Measurements from ENCODE around the gene KIAA1328.

The KIAA1328 gene

GRCh38 chr18:36828157-36828629 lies 734 bp upstream of the KIAA1328 start:
- Histone ChIP-seq H2AFZ (peak overlapping the region; percentile 95), H3K27me3 (ENCODE audit: control insufficient read depth, insufficient read depth, low read length) (no peaks in the 10 kb centered on the region), H3K4me3 (ENCODE audit: low read depth, low read length) (peak overlapping the region; percentile 81), H3K9ac (no peak overlapping the region), H3K9me3 (ENCODE audit: control insufficient read depth, low read length) (no peaks in the 10 kb centered on the region), H3K79me2 (peaks cover 3% of the 10 kb centered on the region), H3K4me1 (no peaks in the 10 kb centered on the region), H3K27ac (peak overlapping the region; percentile 73), H3K36me3 (ENCODE audit: control insufficient read depth, insufficient read depth, low read length) (no peaks in the 10 kb centered on the region), H3K4me2 (ENCODE audit: low read length) (peak overlapping the region; percentile 96)
- TF ChIP-seq CTCF (IDR thresholded peaks at IDR 0.05): no peak

GRCh38 chr18:36829362-36830157 lies 633 bp downstream of the KIAA1328 start:
- Histone ChIP-seq H3K4me1 (no peaks in the 10 kb centered on the region), H3K27ac (peak overlapping the region; percentile 73), H3K4me2 (ENCODE audit: low read length) (peak overlapping the region; percentile 96), H3K9me3 (ENCODE audit: control insufficient read depth, low read length) (no peaks in the 10 kb centered on the region), H3K4me3 (ENCODE audit: low read depth, low read length) (peak overlapping the region; percentile 81), H3K27me3 (ENCODE audit: control insufficient read depth, insufficient read depth, low read length) (no peaks in the 10 kb centered on the region), H3K36me3 (ENCODE audit: control insufficient read depth, insufficient read depth, low read length) (no peaks in the 10 kb centered on the region), H3K79me2 (peaks cover 3% of the 10 kb centered on the region), H2AFZ (peak overlapping the region; percentile 95), H3K9ac (peak overlapping the region; percentile 32)
- no peak for TF ChIP-seq CTCF (IDR thresholded peaks at IDR 0.05)

- H3K9me3 ChIP-seq (ENCODE audit: control insufficient read depth, low read length): no peaks in the 10 kb centered on the region
- no peaks in the 10 kb centered on the region for H3K36me3 ChIP-seq (ENCODE audit: control insufficient read depth, insufficient read depth, low read length)
- no peaks in the 10 kb centered on the region for H3K4me1 ChIP-seq
- no peaks in the 10 kb centered on the region for H3K27me3 ChIP-seq (ENCODE audit: control insufficient read depth, insufficient read depth, low read length)
- H3K79me2 ChIP-seq: peaks cover 3% of the 10 kb centered on the region
- no peak overlapping the region for H3K4me3 ChIP-seq (ENCODE audit: low read depth, low read length)
- peak overlapping the region; percentile 95 for H2AFZ ChIP-seq
- H3K9ac ChIP-seq: no peak overlapping the region
- no peak overlapping the region for H3K27ac ChIP-seq
- TF ChIP-seq CTCF (IDR thresholded peaks at IDR 0.05): no peak
- peak overlapping the region; percentile 96 for H3K4me2 ChIP-seq (ENCODE audit: low read length)
Observed at GRCh38 chr18:36830158-36830495, 1.2 kb downstream of the KIAA1328 start.

GRCh38 chr18:36831139-36831538 lies 2.2 kb downstream of the KIAA1328 start:
- H3K36me3 ChIP-seq (ENCODE audit: control insufficient read depth, insufficient read depth, low read length): no peaks in the 10 kb centered on the region
- H3K9me3 ChIP-seq (ENCODE audit: control insufficient read depth, low read length): no peaks in the 10 kb centered on the region
- TF ChIP-seq CTCF (IDR thresholded peaks at IDR 0.05): no peak
- no peak overlapping the region for H3K9ac ChIP-seq
- no peaks in the 10 kb centered on the region for H3K27me3 ChIP-seq (ENCODE audit: control insufficient read depth, insufficient read depth, low read length)
- no peak overlapping the region for H3K27ac ChIP-seq
- H3K4me3 ChIP-seq (ENCODE audit: low read depth, low read length): no peak overlapping the region
- H3K79me2 ChIP-seq: peaks cover 3% of the 10 kb centered on the region
- no peak overlapping the region for H3K4me2 ChIP-seq (ENCODE audit: low read length)
- H3K4me1 ChIP-seq: no peaks in the 10 kb centered on the region
- H2AFZ ChIP-seq: no peak overlapping the region

- Histone ChIP-seq H3K36me3 (ENCODE audit: control insufficient read depth, insufficient read depth, low read length) (no peaks in the 10 kb centered on the region), H2AFZ (no peak overlapping the region), H3K4me3 (ENCODE audit: low read depth, low read length) (no peak overlapping the region), H3K79me2 (peaks cover 3% of the 10 kb centered on the region), H3K4me1 (no peaks in the 10 kb centered on the region), H3K27ac (no peak overlapping the region), H3K9me3 (ENCODE audit: control insufficient read depth, low read length) (no peaks in the 10 kb centered on the region), H3K27me3 (ENCODE audit: control insufficient read depth, insufficient read depth, low read length) (no peaks in the 10 kb centered on the region), H3K9ac (no peak overlapping the region), H3K4me2 (ENCODE audit: low read length) (no peak overlapping the region)
- TF ChIP-seq CTCF (IDR thresholded peaks at IDR 0.05): no peak
Observed at GRCh38 chr18:36833120-36833519, 4.2 kb downstream of the KIAA1328 start.
